ENCODE results near the gene IGFBP7.

Gene IGFBP7

GRCh38 chr4:56990109-56990905 is 119.9 kb downstream of the IGFBP7 start:
- H3K27me3 ChIP-seq (ENCODE audit: insufficient read depth, low read length, poor library complexity, severe bottlenecking), result no peaks in the 10 kb centered on the region
- H3K9me2 ChIP-seq (replicated peaks; ENCODE audit: low read depth, low read length), result no peaks in the 10 kb centered on the region
- peaks cover 3% of the 10 kb centered on the region for H3K4me1 ChIP-seq (ENCODE audit: insufficient read depth, low read length, poor library complexity, severe bottlenecking)
- no peak overlapping the region for H2AFZ ChIP-seq (ENCODE audit: low read length)
- H3K9me3 ChIP-seq (ENCODE audit: insufficient read depth, low read depth, low read length), result no peaks in the 10 kb centered on the region
- peaks cover 89% of the 10 kb centered on the region for H3K36me3 ChIP-seq (ENCODE audit: insufficient read depth, low read length)
- no peak overlapping the region for H3K4me2 ChIP-seq (ENCODE audit: low read depth, low read length, poor library complexity, severe bottlenecking)
- H3F3A ChIP-seq (ENCODE audit: low read depth), result no peaks in the 10 kb centered on the region
- H3K4me3 ChIP-seq (ENCODE audit: low read length, poor library complexity, severe bottlenecking), result no peak overlapping the region
- H3K9ac ChIP-seq (ENCODE audit: low read depth, low read length, poor library complexity, severe bottlenecking), result no peak overlapping the region
- TF ChIP-seq CTCF (conservative IDR thresholded peaks at IDR 0.05; ENCODE audit: low read length), result no peak
- no peak for TF ChIP-seq EZH2phosphoT487 (IDR thresholded peaks at IDR 0.05; ENCODE audit: borderline replicate concordance)
- peaks cover 67% of the 10 kb centered on the region for H4K20me1 ChIP-seq (ENCODE audit: insufficient read depth, low read length, poor library complexity, severe bottlenecking)
- H3K79me2 ChIP-seq (ENCODE audit: insufficient read depth, low read length), result peaks cover 72% of the 10 kb centered on the region

- Histone ChIP-seq H3K36me3 (ENCODE audit: insufficient read depth, low read length) (peaks cover 60% of the 10 kb centered on the region), H3K9me3 (ENCODE audit: insufficient read depth, low read depth, low read length) (no peaks in the 10 kb centered on the region), H2AFZ (ENCODE audit: low read length) (no peak overlapping the region), H3K9me2 (replicated peaks; ENCODE audit: low read depth, low read length) (no peaks in the 10 kb centered on the region), H3F3A (ENCODE audit: low read depth) (no peaks in the 10 kb centered on the region), H3K4me1 (ENCODE audit: insufficient read depth, low read length, poor library complexity, severe bottlenecking) (peaks cover 28% of the 10 kb centered on the region), H3K9ac (ENCODE audit: low read depth, low read length, poor library complexity, severe bottlenecking) (no peak overlapping the region), H3K4me2 (ENCODE audit: low read depth, low read length, poor library complexity, severe bottlenecking) (no peak overlapping the region), H3K27me3 (ENCODE audit: insufficient read depth, low read length, poor library complexity, severe bottlenecking) (no peaks in the 10 kb centered on the region), H3K79me2 (ENCODE audit: insufficient read depth, low read length) (peaks cover 96% of the 10 kb centered on the region), H3K4me3 (ENCODE audit: low read length, poor library complexity, severe bottlenecking) (no peak overlapping the region), H4K20me1 (ENCODE audit: insufficient read depth, low read length, poor library complexity, severe bottlenecking) (peaks cover 95% of the 10 kb centered on the region)
- TF ChIP-seq CTCF (conservative IDR thresholded peaks at IDR 0.05; ENCODE audit: low read length) (no peak), EZH2phosphoT487 (IDR thresholded peaks at IDR 0.05; ENCODE audit: borderline replicate concordance) (no peak)
Measured at GRCh38 chr4:56986952-56987351, 123.2 kb downstream of the IGFBP7 start.

- Histone ChIP-seq H3K9me3 (ENCODE audit: insufficient read depth, low read depth, low read length) (no peaks in the 10 kb centered on the region), H3F3A (ENCODE audit: low read depth) (no peaks in the 10 kb centered on the region), H3K27me3 (ENCODE audit: insufficient read depth, low read length, poor library complexity, severe bottlenecking) (no peaks in the 10 kb centered on the region), H3K36me3 (ENCODE audit: insufficient read depth, low read length) (peaks cover 53% of the 10 kb centered on the region), H3K4me1 (ENCODE audit: insufficient read depth, low read length, poor library complexity, severe bottlenecking) (peaks cover 36% of the 10 kb centered on the region), H3K79me2 (ENCODE audit: insufficient read depth, low read length) (peaks cover 96% of the 10 kb centered on the region), H3K9ac (ENCODE audit: low read depth, low read length, poor library complexity, severe bottlenecking) (no peak overlapping the region), H3K4me3 (ENCODE audit: low read length, poor library complexity, severe bottlenecking) (no peak overlapping the region), H2AFZ (ENCODE audit: low read length) (no peak overlapping the region), H3K4me2 (ENCODE audit: low read depth, low read length, poor library complexity, severe bottlenecking) (peak overlapping the region; percentile 22), H3K9me2 (replicated peaks; ENCODE audit: low read depth, low read length) (no peaks in the 10 kb centered on the region), H4K20me1 (ENCODE audit: insufficient read depth, low read length, poor library complexity, severe bottlenecking) (peaks cover 96% of the 10 kb centered on the region)
- no peak for TF ChIP-seq EZH2phosphoT487 (IDR thresholded peaks at IDR 0.05; ENCODE audit: borderline replicate concordance)
- no peak for TF ChIP-seq CTCF (conservative IDR thresholded peaks at IDR 0.05; ENCODE audit: low read length)
Measured at GRCh38 chr4:56986192-56986591, 124.0 kb downstream of the IGFBP7 start.
